Measurements from ENCODE around the gene TK1. TPM values are rescaled to one million over a fixed set of nuclear protein-coding genes. Genes with fewer than 3 reads are reported as not detected.

The TK1 gene
- total RNA-seq, 2 donors from 2014 or later = 81.0 to 97.4 TPM

- Mint-ChIP-seq H3K27me3 (ENCODE audit: insufficient read depth) (no peaks in the 10 kb centered on the region), H3K4me1 (peaks cover 2% of the 10 kb centered on the region), H3K9me3 (no peaks in the 10 kb centered on the region), H3K27ac (no peak overlapping the region), H3K4me3 (no peak overlapping the region), H3K36me3 (ENCODE audit: low read depth) (peaks cover 23% of the 10 kb centered on the region)
- TF ChIP-seq CTCF (conservative IDR thresholded peaks at IDR 0.05) = no peak
- H3K4me1 ChIP-seq (ENCODE audit: control insufficient read depth, insufficient read depth, low read length) = no peaks in the 10 kb centered on the region
- peaks cover 11% of the 10 kb centered on the region for H3K36me3 ChIP-seq (ENCODE audit: control insufficient read depth, insufficient read depth, low read length)
- 92 to 94% methylated on average over 13 to 17 of the region's 17 CpGs for WGBS, 2 experiments (ENCODE audit: insufficient coverage in 1 of 2, insufficient read length in 1 of 2)
- H3K4me3 ChIP-seq (ENCODE audit: low read length) = no peak overlapping the region
- H3K27ac ChIP-seq (ENCODE audit: low read depth, low read length) = no peak overlapping the region
- no peak overlapping the region for H3K9ac ChIP-seq (ENCODE audit: extremely low read depth, low read length, poor library complexity, severe bottlenecking)
- no peak for DNase-seq
- H3K27me3 ChIP-seq (ENCODE audit: control insufficient read depth, insufficient read depth, low read length, poor library complexity, severe bottlenecking) = no peaks in the 10 kb centered on the region
- no peaks in the 10 kb centered on the region for H3K9me3 ChIP-seq (ENCODE audit: control insufficient read depth, low read length)
These were observed 18.4 kb upstream of the TK1 start for GRCh38 chr17:78205124-78205775.

- Histone ChIP-seq H3K4me3 (ENCODE audit: low read length) (no peak overlapping the region), H3K9ac (ENCODE audit: extremely low read depth, low read length, poor library complexity, severe bottlenecking) (no peak overlapping the region), H3K36me3 (ENCODE audit: control insufficient read depth, insufficient read depth, low read length) (peaks cover 13% of the 10 kb centered on the region), H3K27ac (ENCODE audit: low read depth, low read length) (no peak overlapping the region), H3K27me3 (ENCODE audit: control insufficient read depth, insufficient read depth, low read length, poor library complexity, severe bottlenecking) (no peaks in the 10 kb centered on the region), H3K4me1 (ENCODE audit: control insufficient read depth, insufficient read depth, low read length) (no peaks in the 10 kb centered on the region), H3K9me3 (ENCODE audit: control insufficient read depth, low read length) (no peaks in the 10 kb centered on the region)
- TF ChIP-seq CTCF (conservative IDR thresholded peaks at IDR 0.05) = no peak
- WGBS, 2 experiments (ENCODE audit: insufficient coverage in 1 of 2, insufficient read length in 1 of 2) = 96% methylated on average over 21 to 22 of the region's 22 CpGs
- Mint-ChIP-seq H3K4me1 (peaks cover 2% of the 10 kb centered on the region), H3K27ac (no peak overlapping the region), H3K36me3 (ENCODE audit: low read depth) (peaks cover 23% of the 10 kb centered on the region), H3K4me3 (no peak overlapping the region), H3K9me3 (no peaks in the 10 kb centered on the region), H3K27me3 (ENCODE audit: insufficient read depth) (no peaks in the 10 kb centered on the region)
- no peak for DNase-seq
These were observed 17.7 kb upstream of the TK1 start for GRCh38 chr17:78204387-78205123.

- H3K27me3 Mint-ChIP-seq (ENCODE audit: insufficient read depth) = no peaks in the 10 kb centered on the region
- H3K27ac Mint-ChIP-seq = no peak overlapping the region
- H3K36me3 Mint-ChIP-seq (ENCODE audit: low read depth) = peaks cover 34% of the 10 kb centered on the region
- no peaks in the 10 kb centered on the region for H3K4me1 ChIP-seq (ENCODE audit: control insufficient read depth, insufficient read depth, low read length)
- H3K4me3 Mint-ChIP-seq = no peak overlapping the region
- H3K9me3 Mint-ChIP-seq = no peaks in the 10 kb centered on the region
- H3K4me1 Mint-ChIP-seq = peaks cover 5% of the 10 kb centered on the region
- no peak overlapping the region for H3K4me3 ChIP-seq (ENCODE audit: low read length)
- no peak for TF ChIP-seq CTCF (conservative IDR thresholded peaks at IDR 0.05)
- no peak overlapping the region for H3K27ac ChIP-seq (ENCODE audit: low read depth, low read length)
- WGBS, 2 experiments (ENCODE audit: insufficient coverage in 1 of 2, insufficient read length in 1 of 2) = 96 to 100% methylated on average over 5 to 8 of the region's 8 CpGs
- no peak overlapping the region for H3K9ac ChIP-seq (ENCODE audit: extremely low read depth, low read length, poor library complexity, severe bottlenecking)
- H3K27me3 ChIP-seq (ENCODE audit: control insufficient read depth, insufficient read depth, low read length, poor library complexity, severe bottlenecking) = no peaks in the 10 kb centered on the region
- H3K9me3 ChIP-seq (ENCODE audit: control insufficient read depth, low read length) = no peaks in the 10 kb centered on the region
- H3K36me3 ChIP-seq (ENCODE audit: control insufficient read depth, insufficient read depth, low read length) = peaks cover 24% of the 10 kb centered on the region
- no peak for DNase-seq
These were observed 15.8 kb upstream of the TK1 start for GRCh38 chr17:78202666-78203065.

All from endodermal cell (in vitro differentiated cells).